ENCODE measurements around the gene ACKR3.

DNA sequence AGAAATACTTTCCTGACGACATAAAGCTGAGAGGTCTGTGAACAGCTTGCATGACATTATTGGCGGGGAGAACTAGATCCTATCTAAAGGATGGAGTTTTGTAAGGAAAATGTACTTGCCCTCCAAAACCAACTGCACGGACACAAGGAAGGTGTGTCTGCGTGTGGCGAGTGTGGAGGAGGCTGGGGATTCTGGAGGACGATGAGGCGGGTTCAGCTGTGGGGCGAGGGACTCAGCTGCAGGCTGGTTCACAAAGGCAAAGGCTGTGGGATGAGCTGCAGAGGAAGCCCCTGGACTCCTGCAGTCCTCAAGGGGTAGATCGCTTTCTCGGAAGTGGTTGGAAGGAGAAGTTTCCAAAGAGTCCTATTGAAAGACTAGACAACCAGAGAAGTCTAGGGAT lies 48.2 kb downstream of the ACKR3 start:
- TF ChIP-seq, protein P1, sequence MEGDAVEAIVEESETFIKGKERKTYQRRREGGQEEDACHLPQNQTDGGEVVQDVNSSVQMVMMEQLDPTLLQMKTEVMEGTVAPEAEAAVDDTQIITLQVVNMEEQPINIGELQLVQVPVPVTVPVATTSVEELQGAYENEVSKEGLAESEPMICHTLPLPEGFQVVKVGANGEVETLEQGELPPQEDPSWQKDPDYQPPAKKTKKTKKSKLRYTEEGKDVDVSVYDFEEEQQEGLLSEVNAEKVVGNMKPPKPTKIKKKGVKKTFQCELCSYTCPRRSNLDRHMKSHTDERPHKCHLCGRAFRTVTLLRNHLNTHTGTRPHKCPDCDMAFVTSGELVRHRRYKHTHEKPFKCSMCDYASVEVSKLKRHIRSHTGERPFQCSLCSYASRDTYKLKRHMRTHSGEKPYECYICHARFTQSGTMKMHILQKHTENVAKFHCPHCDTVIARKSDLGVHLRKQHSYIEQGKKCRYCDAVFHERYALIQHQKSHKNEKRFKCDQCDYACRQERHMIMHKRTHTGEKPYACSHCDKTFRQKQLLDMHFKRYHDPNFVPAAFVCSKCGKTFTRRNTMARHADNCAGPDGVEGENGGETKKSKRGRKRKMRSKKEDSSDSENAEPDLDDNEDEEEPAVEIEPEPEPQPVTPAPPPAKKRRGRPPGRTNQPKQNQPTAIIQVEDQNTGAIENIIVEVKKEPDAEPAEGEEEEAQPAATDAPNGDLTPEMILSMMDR (conservative IDR thresholded peaks at IDR 0.05) = no peak
- TF ChIP-seq ZFX (IDR thresholded peaks at IDR 0.05) = no peak

All from C4-2B (cell line).